Kidney epithelial cell (primary cell): ENCODE results near the gene CYBC1. TPM values are rescaled to one million over a fixed set of nuclear protein-coding genes. Genes with fewer than 3 reads are reported as not detected.
"Not testable (repeated sequence)": the region's sequence is repeated elsewhere in the genome, so short reads cannot be mapped to it uniquely, and the experiment has no call there.

Source experiments
- DNase-seq: peaks from one replicate; pipeline ENCODE4 v3.0.0-alpha.2; 2010; ENCODE audit warnings: low read depth
- H3K27me3 ChIP-seq: 2 replicates; pipeline ENCODE4 v1.6.0; 2011; ENCODE audit warnings: low read length; ENCODE audit not compliant: control insufficient read depth, insufficient read depth
- H3K36me3 ChIP-seq: 2 replicates; pipeline ENCODE4 v1.5.1; 2011; ENCODE audit warnings: low read length; ENCODE audit not compliant: control insufficient read depth, insufficient read depth
- H3K4me3 ChIP-seq: 2 replicates; pipeline ENCODE4 v1.5.1; 2011; ENCODE audit warnings: low read depth, mild to moderate bottlenecking, control low read depth, low read length
- CTCF ChIP-seq: IDR thresholded peaks from 2 replicates; pipeline ENCODE4 v1.5.1; 2011; ENCODE audit warnings: mild to moderate bottlenecking, moderate library complexity, low read length, control low read depth, inconsistent platforms; ENCODE audit not compliant: insufficient read depth, poor library complexity, severe bottlenecking
- total RNA-seq: library from RNA; depleted of rRNA; stranded (reverse); fragments of >200 nt; gene quantifications from 2 replicates; pipeline ENCODE4 v1.2.3, GENCODE V29; 2015

CYBC1 gene
- total RNA-seq, 1 donor from 2014 or later: 76.0 TPM

- Histone ChIP-seq H3K27me3 (no peaks in the 10 kb centered on the region), H3K36me3 (no peaks in the 10 kb centered on the region), H3K4me3 (no peak overlapping the region)
- no peak for TF ChIP-seq CTCF
- no peak for DNase-seq
Measured at GRCh38 chr17:82415786-82416185, 34.8 kb downstream of the CYBC1 start.

GRCh38 chr17:82415336-82415735 lies 35.2 kb downstream of the CYBC1 start:
- no peak for DNase-seq
- Histone ChIP-seq H3K27me3 (no peaks in the 10 kb centered on the region), H3K36me3 (no peaks in the 10 kb centered on the region), H3K4me3 (no peak overlapping the region)
- TF ChIP-seq CTCF: no peak

GRCh38 chr17:82414548-82415281 lies 35.8 kb downstream of the CYBC1 start:
- no peaks in the 10 kb centered on the region for H3K36me3 ChIP-seq
- peak; percentile 58 for TF ChIP-seq CTCF
- no peak overlapping the region for H3K4me3 ChIP-seq
- no peaks in the 10 kb centered on the region for H3K27me3 ChIP-seq
- no peak for DNase-seq

- TF ChIP-seq CTCF: no peak
- no peaks in the 10 kb centered on the region for H3K27me3 ChIP-seq
- H3K36me3 ChIP-seq: no peaks in the 10 kb centered on the region
- no peak for DNase-seq
- no peak overlapping the region for H3K4me3 ChIP-seq
Measured at GRCh38 chr17:82412535-82413520, 37.7 kb downstream of the CYBC1 start.

GRCh38 chr17:82412081-82412480 lies 38.5 kb downstream of the CYBC1 start:
- not testable (repeated sequence) for H3K27me3 ChIP-seq, H3K36me3 ChIP-seq, DNase-seq, H3K4me3 ChIP-seq

- DNase-seq: no peak
- Histone ChIP-seq H3K4me3 (no peak overlapping the region), H3K36me3 (no peaks in the 10 kb centered on the region), H3K27me3 (no peaks in the 10 kb centered on the region)
- TF ChIP-seq CTCF: no peak
Measured at GRCh38 chr17:82411396-82412053, 39.0 kb downstream of the CYBC1 start.
